ENCODE results near the gene NOPCHAP1.
"Not testable (repeated sequence)": the region's sequence is repeated elsewhere in the genome, so short reads cannot be mapped to it uniquely, and the experiment has no call there.

The NOPCHAP1 gene, protein sequence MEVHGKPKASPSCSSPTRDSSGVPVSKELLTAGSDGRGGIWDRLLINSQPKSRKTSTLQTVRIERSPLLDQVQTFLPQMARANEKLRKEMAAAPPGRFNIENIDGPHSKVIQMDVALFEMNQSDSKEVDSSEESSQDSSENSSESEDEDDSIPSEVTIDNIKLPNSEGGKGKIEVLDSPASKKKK

DNA sequence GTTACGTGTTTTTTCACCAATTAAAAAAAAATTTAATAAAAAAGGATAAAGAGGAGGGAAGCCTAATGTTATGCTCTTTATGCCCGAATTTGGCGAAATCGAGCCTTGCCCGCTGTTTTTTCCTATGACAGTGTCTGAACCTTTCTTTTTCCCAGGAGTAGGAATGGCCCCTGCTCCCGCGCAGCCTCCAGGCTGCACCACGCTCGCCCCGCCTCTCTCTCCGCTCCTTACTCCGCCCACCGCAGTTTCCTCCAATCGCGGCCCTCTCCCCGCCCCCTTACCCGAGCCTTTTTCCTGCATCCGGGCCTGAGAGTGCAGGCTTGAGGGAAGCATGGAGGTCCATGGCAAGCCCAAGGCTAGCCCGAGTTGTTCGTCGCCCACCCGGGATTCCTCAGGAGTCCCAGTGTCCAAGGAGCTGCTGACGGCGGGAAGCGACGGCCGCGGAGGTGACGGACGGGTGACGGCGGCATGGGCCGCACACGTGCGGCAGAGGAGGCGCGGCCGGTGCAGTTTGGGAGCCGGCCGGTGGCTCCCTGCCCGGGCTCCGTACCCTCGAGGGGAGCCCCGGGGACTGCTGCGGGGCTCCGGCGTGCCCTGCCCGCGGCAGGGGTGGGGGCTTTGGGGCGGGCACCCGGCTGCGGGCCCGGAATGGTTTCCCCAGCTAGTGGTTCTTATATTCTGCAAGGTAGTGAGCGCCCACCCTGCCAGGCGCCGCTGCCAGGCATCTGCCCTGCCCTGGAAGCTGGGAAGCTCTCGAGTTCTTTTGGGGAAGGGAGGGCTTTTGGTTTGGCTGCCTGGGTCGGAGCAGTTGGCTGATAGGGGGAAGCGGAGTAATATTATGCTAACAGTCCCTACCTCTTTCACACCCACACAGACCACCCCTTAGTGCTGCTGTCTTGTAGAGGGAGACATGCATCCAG lies at the start of gene NOPCHAP1:
NOPCHAP1 (plus strand) TSS at position 295 of the 920 bp plus-strand sequence; CDS start at position 332, 37 bp downstream.
- DNase-seq (ENCODE audit: low read depth in 2 of 2), result peak; percentile 67 to 70

DNA sequence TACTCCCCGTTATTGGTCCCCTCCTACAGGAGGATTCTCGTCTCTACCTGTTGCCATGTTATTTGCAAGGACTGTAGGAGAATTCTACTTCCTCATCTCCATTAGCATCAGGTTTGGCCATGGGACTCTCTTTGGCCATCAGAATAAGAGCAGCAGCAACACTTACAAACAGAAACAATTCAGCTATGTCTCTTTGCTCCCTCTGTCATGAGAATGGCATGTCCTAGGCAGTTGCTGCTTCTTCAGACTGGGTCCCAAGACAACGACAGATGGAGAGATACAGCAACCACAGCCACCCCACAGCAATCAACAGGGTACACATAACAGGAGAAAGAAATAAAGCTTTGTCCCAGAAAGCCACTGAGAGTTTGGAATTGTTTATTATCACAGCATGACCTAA lies 47.7 kb upstream of the NOPCHAP1 start:
- DNase-seq (ENCODE audit: low read depth in 2 of 2), result no peak

GRCh38 chr12:104939089-104939488 lies 47.0 kb upstream of the NOPCHAP1 start:
- DNase-seq (ENCODE audit: low read depth in 2 of 2), result no peak

DNA sequence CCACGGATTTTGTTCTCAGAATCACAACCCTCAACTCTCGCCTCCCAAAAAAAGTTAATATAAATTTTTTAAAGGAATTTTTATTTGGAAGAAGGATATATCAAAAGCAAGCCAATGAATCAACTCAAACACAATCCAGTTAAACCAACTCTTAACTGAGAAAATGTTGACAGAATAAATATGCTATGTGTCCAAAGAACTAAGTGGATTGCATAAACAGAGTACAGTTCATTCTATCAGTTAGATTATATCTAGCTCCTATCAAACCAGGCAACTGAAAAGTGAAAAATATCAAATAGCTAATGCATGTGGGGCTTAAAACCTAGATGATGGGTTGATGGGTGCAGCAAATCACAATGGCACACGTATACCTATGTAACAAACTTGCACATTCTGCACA lies 44.7 kb upstream of the NOPCHAP1 start:
- DNase-seq (ENCODE audit: low read depth in 2 of 2), result no peak

- no peak for DNase-seq (ENCODE audit: low read depth in 2 of 2)
These were observed 44.0 kb upstream of the NOPCHAP1 start for GRCh38 chr12:104942075-104942474.

GRCh38 chr12:104943401-104943800 lies 42.7 kb upstream of the NOPCHAP1 start:
- not testable (repeated sequence) for DNase-seq (ENCODE audit: low read depth in 2 of 2)

- DNase-seq (ENCODE audit: low read depth in 2 of 2), result no peak
These were observed 41.9 kb upstream of the NOPCHAP1 start for GRCh38 chr12:104944252-104944651.

DNA sequence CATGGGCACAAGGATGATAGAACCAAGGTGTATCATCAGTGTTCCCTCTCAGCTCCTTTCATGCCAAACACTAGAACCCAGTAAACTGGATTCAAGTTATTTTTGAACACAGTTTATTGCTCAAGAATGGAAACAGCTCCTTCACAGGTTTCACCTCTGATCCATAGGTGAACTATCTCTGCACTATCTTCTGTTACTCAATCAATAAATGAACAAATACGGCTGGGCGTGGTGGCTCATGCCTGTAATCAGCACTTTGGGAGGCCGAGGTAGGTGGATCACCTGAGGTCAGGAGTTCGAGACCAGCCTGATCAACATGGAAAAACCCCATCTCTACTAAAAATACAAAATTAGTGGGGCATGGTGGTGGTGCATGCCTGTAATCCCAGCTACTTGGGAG lies 37.4 kb upstream of the NOPCHAP1 start:
- DNase-seq (ENCODE audit: low read depth in 2 of 2), result not testable (repeated sequence)

GRCh38 chr12:104951759-104952509 lies 34.2 kb upstream of the NOPCHAP1 start:
- no peak for DNase-seq (ENCODE audit: low read depth in 2 of 2)

- no peak for DNase-seq (ENCODE audit: low read depth in 2 of 2)
These were observed 33.3 kb upstream of the NOPCHAP1 start for GRCh38 chr12:104952816-104953215.

GRCh38 chr12:104953323-104953722 lies 32.8 kb upstream of the NOPCHAP1 start:
- no peak for DNase-seq (ENCODE audit: low read depth in 2 of 2)

DNA sequence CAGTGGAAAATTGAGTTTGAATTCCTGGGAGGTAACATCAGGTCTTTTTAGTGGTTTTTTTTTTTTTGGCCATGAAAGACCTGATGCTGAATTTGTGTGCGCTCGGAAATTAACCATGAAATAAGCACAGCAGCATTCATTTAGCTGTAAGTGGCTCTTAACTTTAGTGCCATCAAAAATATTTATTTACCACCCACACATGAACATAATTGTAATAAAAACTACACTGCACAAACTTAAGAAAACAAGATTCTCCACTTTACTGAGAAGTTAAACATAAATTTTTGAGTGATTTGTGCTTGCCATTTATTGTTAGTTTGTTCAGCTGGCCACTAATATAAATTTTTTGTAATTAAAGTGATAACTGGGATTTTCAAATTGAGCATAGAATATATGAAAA lies 30.4 kb upstream of the NOPCHAP1 start:
- no peak for DNase-seq (ENCODE audit: low read depth in 2 of 2)

DNA sequence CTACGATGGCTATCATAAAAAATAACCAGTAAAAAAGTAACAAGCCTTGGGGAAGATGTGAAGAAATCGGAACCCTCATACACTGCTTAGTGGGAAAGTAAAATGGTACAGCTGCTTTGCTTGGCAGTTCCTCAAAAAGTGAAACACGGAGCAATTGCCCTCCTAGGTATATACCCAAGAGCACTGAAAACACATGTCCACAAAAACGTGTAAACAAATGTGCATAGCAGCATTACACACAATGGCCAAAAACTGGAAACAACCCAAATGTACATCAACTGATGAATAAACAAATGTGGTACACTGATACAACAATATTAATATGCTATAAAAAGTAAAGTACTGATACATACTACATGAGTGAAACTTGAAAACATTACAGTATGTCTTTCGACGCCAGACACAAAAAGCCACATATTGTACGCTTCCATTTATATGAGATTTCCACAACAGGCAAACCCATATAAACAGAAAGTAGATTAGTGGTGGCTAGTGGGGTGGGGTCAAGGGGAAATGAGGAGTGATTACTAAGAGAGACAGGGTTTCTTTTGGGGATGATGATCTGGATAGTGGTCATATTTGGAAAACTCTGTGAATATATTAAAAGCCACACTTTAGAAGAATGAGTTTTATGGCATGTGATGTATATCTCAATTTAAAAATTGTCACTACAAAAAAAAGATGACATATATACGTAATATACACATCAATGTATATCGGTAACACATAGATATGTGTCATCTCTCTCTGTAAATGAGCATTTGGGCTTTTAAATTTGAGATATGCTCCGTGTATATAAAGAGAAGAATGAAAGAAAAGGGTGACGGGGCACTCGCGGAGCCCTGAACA lies 29.0 kb upstream of the NOPCHAP1 start:
- no peak for DNase-seq (ENCODE audit: low read depth in 2 of 2)

- DNase-seq (ENCODE audit: low read depth in 2 of 2), result no peak
These were observed 28.5 kb upstream of the NOPCHAP1 start for GRCh38 chr12:104957719-104958000.

DNA sequence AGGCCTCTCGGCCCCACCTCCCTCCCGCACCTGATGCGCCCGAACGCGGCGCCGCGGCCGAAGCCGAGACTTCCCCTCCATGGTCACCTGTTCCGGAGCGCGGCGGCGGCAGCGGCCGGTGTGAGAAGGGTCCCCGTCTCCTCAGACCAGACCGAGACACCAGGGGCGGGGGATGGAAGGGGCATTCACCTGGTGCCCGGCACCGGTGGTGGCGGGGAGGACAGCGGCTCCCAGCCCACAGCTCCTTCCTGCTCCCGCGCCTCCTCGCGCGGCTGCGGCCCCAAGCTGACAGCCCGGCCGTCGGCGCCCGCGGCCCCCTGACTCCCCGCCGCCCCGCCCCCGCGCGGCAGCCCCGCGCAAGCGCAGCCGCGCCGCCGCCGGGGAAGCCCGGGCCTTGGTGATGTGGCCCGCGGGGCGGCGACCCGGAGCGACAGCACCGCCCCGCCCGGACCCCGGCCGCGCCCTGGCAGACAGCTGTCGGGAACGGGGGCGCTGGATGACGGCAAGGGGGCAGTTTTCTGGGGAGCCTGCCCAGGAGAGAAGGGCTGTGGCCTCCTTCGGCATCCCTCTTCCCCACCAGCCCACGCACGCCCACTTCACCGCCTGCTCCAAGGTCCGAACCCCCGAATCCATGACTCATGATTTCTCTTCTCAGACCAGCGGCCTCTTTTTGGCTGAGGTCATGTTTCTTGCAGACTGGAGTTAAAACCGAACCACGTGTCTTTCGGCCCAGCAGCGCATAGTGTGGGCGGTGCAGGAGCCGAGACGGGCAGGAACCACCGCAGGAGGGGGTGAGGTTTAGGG lies 27.9 kb upstream of the NOPCHAP1 start, which contains the start of gene SLC41A2:
SLC41A2 (minus strand) TSS at position 290 of the 804 bp plus-strand sequence. CDS start 29,763 bp downstream, outside the sequence.
- peak in 1 of 2 experiments; percentile 42 for DNase-seq (ENCODE audit: low read depth in 2 of 2)

GRCh38 chr12:104958805-104959334 lies 27.2 kb upstream of the NOPCHAP1 start:
- DNase-seq (ENCODE audit: low read depth in 2 of 2), result no peak

GRCh38 chr12:104959335-104959841 lies 26.7 kb upstream of the NOPCHAP1 start:
- DNase-seq (ENCODE audit: low read depth in 2 of 2), result no peak

- no peak for DNase-seq (ENCODE audit: low read depth in 2 of 2)
These were observed 25.7 kb upstream of the NOPCHAP1 start for GRCh38 chr12:104960464-104960863.

GRCh38 chr12:104963757-104964156 lies 22.4 kb upstream of the NOPCHAP1 start:
- DNase-seq (ENCODE audit: low read depth in 2 of 2), result no peak
